ENCODE data around the gene CSAD.

DNA sequence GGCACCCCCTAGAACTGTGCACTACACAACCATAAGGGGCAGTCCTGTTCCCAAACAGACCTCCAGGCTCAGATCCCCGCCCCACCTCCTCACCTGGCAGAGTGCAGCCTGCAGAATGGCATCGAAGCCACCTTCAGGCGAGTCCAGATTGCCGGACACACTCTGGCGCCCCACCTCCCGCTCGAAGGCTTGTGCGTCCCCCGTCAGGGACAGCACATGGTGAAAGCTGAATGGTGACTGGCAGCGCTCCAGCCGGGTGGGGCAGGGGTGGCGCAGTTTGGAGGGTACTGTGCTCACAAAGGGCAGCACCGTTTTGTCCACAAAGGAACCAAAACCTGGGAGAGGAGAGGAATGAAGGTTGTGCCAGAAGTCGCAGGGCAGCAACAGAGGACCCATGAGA lies 15.8 kb upstream of the CSAD start:
- TF ChIP-seq, protein P1, sequence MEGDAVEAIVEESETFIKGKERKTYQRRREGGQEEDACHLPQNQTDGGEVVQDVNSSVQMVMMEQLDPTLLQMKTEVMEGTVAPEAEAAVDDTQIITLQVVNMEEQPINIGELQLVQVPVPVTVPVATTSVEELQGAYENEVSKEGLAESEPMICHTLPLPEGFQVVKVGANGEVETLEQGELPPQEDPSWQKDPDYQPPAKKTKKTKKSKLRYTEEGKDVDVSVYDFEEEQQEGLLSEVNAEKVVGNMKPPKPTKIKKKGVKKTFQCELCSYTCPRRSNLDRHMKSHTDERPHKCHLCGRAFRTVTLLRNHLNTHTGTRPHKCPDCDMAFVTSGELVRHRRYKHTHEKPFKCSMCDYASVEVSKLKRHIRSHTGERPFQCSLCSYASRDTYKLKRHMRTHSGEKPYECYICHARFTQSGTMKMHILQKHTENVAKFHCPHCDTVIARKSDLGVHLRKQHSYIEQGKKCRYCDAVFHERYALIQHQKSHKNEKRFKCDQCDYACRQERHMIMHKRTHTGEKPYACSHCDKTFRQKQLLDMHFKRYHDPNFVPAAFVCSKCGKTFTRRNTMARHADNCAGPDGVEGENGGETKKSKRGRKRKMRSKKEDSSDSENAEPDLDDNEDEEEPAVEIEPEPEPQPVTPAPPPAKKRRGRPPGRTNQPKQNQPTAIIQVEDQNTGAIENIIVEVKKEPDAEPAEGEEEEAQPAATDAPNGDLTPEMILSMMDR (IDR thresholded peaks at IDR 0.05) = no peak
- no peak for TF ChIP-seq POLR2A (IDR thresholded peaks at IDR 0.05)
